ENCODE data around the gene ANKRD13A.
"Not testable (repeated sequence)": the region's sequence is repeated elsewhere in the genome, so short reads cannot be mapped to it uniquely, and the experiment has no call there.

ANKRD13A gene

DNA sequence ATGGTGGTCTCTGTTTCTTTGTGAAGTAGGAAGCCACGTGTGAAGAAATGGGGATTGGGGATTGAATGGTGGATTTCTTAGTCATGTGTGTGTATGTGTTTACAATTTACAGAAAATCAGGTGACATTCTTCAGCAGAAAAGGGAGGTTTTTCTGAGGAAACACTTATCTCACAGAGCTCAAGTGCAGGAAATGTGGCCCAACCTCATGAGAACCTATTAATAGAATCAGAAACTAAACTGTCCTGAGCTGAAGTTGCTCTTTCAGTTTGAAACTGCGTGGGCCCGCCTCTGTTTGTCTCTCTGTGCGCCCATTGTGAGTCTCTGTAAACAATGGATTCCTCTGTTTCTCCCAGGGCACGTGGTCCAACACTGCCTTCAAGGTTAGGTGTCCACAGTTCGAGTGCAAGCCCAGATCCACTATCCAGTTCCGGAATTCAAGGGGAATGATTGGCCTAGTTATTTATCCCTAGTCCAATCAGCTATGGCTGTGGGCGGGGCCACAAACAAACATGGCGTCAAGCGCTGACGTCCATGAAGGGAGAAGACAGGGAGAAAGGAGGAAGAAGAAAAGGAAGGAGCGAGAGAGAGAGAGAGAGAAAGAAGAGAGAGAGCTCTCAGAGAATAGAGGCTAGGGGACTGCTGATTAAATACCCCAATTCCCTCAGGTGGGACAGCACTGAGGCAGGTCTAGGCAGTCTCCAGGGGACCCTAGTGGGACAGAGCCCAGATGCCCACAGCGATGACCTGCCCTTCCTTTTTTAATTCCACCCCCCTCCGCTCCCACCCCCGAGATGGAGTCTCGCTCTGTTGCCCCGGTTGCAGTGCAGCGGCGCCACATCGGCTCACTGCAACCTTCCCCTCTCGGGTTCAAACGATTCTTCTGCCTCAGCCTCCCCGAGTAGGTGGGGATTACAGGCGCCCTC is 80.5 kb downstream of the ANKRD13A start:
- DNase-seq (ENCODE audit: low read depth), result no peak
- TF ChIP-seq, protein P1, sequence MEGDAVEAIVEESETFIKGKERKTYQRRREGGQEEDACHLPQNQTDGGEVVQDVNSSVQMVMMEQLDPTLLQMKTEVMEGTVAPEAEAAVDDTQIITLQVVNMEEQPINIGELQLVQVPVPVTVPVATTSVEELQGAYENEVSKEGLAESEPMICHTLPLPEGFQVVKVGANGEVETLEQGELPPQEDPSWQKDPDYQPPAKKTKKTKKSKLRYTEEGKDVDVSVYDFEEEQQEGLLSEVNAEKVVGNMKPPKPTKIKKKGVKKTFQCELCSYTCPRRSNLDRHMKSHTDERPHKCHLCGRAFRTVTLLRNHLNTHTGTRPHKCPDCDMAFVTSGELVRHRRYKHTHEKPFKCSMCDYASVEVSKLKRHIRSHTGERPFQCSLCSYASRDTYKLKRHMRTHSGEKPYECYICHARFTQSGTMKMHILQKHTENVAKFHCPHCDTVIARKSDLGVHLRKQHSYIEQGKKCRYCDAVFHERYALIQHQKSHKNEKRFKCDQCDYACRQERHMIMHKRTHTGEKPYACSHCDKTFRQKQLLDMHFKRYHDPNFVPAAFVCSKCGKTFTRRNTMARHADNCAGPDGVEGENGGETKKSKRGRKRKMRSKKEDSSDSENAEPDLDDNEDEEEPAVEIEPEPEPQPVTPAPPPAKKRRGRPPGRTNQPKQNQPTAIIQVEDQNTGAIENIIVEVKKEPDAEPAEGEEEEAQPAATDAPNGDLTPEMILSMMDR (IDR thresholded peaks at IDR 0.05; ENCODE audit: insufficient read depth, low read depth, low read length, missing control alignments), result no peak
- no peak overlapping the region for H3K4me3 ChIP-seq (ENCODE audit: low read length)

DNA sequence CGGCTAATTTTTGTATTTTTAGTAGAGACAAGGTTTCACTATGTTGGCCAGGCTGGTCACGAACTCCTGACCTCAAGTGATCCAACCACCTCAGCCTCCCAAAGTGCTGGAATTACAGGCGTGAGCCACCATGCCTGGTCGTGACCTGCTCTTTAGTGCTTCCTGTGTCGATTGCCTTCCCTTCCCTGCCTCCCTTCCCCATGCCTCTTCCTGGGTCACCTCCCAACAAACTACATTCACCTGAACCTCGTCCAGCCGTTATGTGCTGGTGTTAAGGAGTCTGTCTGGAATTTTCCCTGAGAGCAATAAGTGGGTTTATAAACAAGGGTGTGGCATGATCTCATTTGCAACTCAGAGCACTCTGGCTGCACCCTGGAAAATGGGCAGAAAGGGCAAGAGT is 81.2 kb downstream of the ANKRD13A start:
- TF ChIP-seq, protein P1 (IDR thresholded peaks at IDR 0.05; ENCODE audit: insufficient read depth, low read depth, low read length, missing control alignments), result no peak
- no peak for DNase-seq (ENCODE audit: low read depth)
- H3K4me3 ChIP-seq (ENCODE audit: low read length), result no peak overlapping the region

DNA sequence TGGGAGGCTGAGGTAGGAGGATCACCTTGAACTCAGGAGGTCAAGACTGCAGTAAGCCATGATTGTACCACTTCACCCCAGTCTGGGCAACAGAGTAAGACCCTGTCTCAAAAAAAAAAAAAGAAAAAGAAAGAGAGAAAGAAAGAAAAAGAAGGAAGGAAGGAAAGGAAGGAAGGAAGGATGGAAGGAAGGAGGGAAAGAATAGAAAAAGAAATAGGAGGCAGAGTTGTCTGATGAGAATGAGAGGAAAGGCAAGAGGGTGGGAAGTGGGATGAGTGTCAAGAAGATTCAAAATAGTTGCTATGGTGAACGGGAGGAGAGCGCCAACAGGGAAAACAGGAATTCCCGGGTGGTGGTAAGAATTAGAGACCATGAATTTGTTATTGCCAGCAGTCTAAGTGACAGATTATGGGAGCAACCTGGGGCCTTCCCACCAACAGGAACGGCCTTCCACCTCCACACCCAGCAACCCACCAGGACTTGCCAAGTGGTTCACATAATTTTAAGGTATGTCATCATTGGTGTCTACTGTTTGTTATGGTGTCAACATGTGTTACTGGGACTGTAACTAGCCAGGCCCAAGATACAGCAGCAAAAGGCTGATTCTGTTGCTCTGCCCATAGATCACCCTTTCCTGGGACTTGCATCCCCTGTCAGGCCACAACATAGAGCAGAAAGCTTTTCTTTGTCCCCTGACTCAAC is 85.2 kb downstream of the ANKRD13A start:
- TF ChIP-seq, protein P1 (IDR thresholded peaks at IDR 0.05; ENCODE audit: insufficient read depth, low read depth, low read length, missing control alignments), result no peak
- H3K4me3 ChIP-seq (ENCODE audit: low read length), result no peak overlapping the region
- peak; percentile 11 for DNase-seq (ENCODE audit: low read depth)

DNA sequence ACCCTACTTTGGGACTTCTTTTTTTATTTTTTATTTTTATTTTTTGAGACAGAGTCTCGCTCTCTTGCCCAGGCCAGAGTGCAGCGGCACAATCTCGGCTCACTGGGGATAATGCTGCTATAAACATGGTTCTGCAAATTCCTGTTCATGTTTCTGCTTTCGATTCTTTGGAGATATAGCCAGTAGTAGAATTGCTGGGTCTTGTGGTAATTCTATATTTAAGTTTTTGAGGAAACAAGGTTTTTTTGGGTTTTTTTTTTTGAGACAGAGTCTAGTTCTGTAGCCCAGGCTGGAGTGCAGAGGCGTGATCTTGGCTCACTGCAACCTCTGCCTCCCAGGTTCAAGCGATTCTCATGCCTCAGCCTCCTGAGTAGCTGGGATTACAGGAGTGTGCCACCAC is 89.0 kb downstream of the ANKRD13A start:
- H3K4me3 ChIP-seq (ENCODE audit: low read length); DNase-seq (ENCODE audit: low read depth): not testable (repeated sequence)

DNA sequence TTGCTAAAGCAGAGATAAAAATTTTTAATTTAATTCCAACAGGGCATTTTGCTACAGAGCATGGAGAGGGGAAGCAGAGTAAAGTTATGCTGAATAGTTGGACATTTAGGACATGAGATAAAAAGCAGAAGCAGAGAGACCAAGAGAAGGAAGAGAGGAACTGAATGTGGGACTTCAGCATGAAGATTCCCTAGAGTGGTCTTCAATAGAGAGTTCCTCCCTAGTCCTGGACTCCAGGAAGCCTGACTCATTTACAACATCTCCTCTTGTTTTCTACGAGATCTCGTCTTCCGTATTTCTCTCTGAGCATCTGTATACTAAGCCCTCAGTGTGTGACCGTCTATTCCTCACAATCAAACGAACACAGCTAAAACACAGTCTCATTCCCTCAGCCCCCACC is 89.7 kb downstream of the ANKRD13A start:
- no peak overlapping the region for H3K4me3 ChIP-seq (ENCODE audit: low read length)
- no peak for DNase-seq (ENCODE audit: low read depth)
- TF ChIP-seq, protein P1 (IDR thresholded peaks at IDR 0.05; ENCODE audit: insufficient read depth, low read depth, low read length, missing control alignments), result no peak

Data from epithelial cell of esophagus (primary cell).